ENCODE data around the gene MAT1A. TPM values are rescaled to one million over a fixed set of nuclear protein-coding genes. Genes with fewer than 3 reads are reported as not detected.

MAT1A gene
- total and polyA plus RNA-seq, 8 donors, result 4.7 to 15.6 (median 8.9) TPM

- peak in 1 of 6 donors; percentile 50 for DNase-seq
- Histone ChIP-seq H3K4me1 (peaks cover 0 to 15% (median 0%) of the 10 kb centered on the region in 3 donors), H3K27me3 (no peaks in the 10 kb centered on the region), H3K36me3 (no peaks in the 10 kb centered on the region), H3K27ac (no peak overlapping the region), H3K9me3 (no peaks in the 10 kb centered on the region), H3K4me3 (no peak overlapping the region)
- no peak for ATAC-seq
- no peak for TF ChIP-seq CTCF (IDR thresholded peaks at IDR 0.05)
- FAIRE-seq, result no peak
- intact Hi-C loops (cut with DNase I), result no loop called here
- WGBS, 2 donors, result 86 to 93% methylated on average over 7 of the region's 7 CpGs
Measured at GRCh38 chr10:80270887-80271286, 18.6 kb downstream of the MAT1A start.

- Histone ChIP-seq H3K9me3 (no peaks in the 10 kb centered on the region), H3K4me3 (no peak overlapping the region), H3K36me3 (no peaks in the 10 kb centered on the region), H3K4me1 (peaks cover 0 to 15% (median 0%) of the 10 kb centered on the region in 3 donors), H3K27me3 (no peaks in the 10 kb centered on the region), H3K27ac (no peak overlapping the region)
- no peak for FAIRE-seq
- DNase-seq, result no peak
- peak in 1 of 4 donors; percentile 8 for ATAC-seq
- intact Hi-C loops (cut with DNase I), result no loop called here
- WGBS, 2 donors, result 28 to 29% methylated on average over 4 of the region's 4 CpGs
- TF ChIP-seq CTCF (IDR thresholded peaks at IDR 0.05), result no peak
Measured at GRCh38 chr10:80268938-80269588, 20.4 kb downstream of the MAT1A start.

- Histone ChIP-seq H3K4me3 (no peak overlapping the region), H3K9me3 (no peaks in the 10 kb centered on the region), H3K4me1 (peaks cover 0 to 14% (median 0%) of the 10 kb centered on the region in 3 donors), H3K27ac (no peak overlapping the region), H3K27me3 (no peaks in the 10 kb centered on the region), H3K36me3 (no peaks in the 10 kb centered on the region)
- no peak for TF ChIP-seq CTCF (IDR thresholded peaks at IDR 0.05)
- WGBS, 2 donors, result 65 to 89% methylated on average over 2 of the region's 2 CpGs
- intact Hi-C loops (cut with DNase I), result no loop called here
- ATAC-seq (no peak), FAIRE-seq (no peak), DNase-seq (no peak)
Measured at GRCh38 chr10:80268266-80268665, 21.2 kb downstream of the MAT1A start.

GRCh38 chr10:80266513-80266863 is 23.0 kb downstream of the MAT1A start:
- no peaks in the 10 kb centered on the region for H3K9me3 ChIP-seq
- TF ChIP-seq CTCF (IDR thresholded peaks at IDR 0.05), result no peak
- no peaks in the 10 kb centered on the region for H3K27me3 ChIP-seq
- 67 to 77% methylated on average over 4 of the region's 4 CpGs for WGBS, 2 donors
- ATAC-seq (no peak), DNase-seq (no peak), FAIRE-seq (no peak)
- no peak overlapping the region for H3K27ac ChIP-seq
- intact Hi-C loops (cut with DNase I), result no loop called here
- peaks cover 0 to 5% (median 0%) of the 10 kb centered on the region in 3 donors for H3K4me1 ChIP-seq
- H3K4me3 ChIP-seq, result no peak overlapping the region
- no peaks in the 10 kb centered on the region for H3K36me3 ChIP-seq

- ATAC-seq (peak in 2 of 4 donors; percentile 17 to 31), DNase-seq (peak in 1 of 6 donors; percentile 54), FAIRE-seq (no peak)
- Histone ChIP-seq H3K27me3 (no peaks in the 10 kb centered on the region), H3K36me3 (no peaks in the 10 kb centered on the region), H3K4me1 (peaks cover 0 to 5% (median 0%) of the 10 kb centered on the region in 3 donors), H3K27ac (no peak overlapping the region), H3K4me3 (no peak overlapping the region), H3K9me3 (no peaks in the 10 kb centered on the region)
- intact Hi-C loops (cut with DNase I), result no loop called here
- 63 to 64% methylated on average over 14 to 15 of the region's 15 CpGs for WGBS, 2 donors
- TF ChIP-seq CTCF (IDR thresholded peaks at IDR 0.05), result no peak
Measured at GRCh38 chr10:80265740-80266512, 23.5 kb downstream of the MAT1A start.
